Central memory CD8-positive, alpha-beta T cell (primary cell): ENCODE data around the gene RRP8.

Source experiments
- ATAC-seq: fragments of 150-1000 bp; cut with Tn5 transposase; replicated peaks from 2 replicates; pipeline ENCODE4 v1.10.0; 2022; ENCODE audit warnings: mild to moderate bottlenecking, moderate FRiP score, moderate number of reproducible peaks; ENCODE audit not compliant: poor library complexity, severe bottlenecking; ENCODE audit errors: extremely low read depth
- DNase-seq, 2 donors: peaks; one replicate each; pipeline ENCODE4 v3.0.0; 2021; ENCODE audit warnings: low spot score in 2 of 2
- H3K27ac Mint-ChIP-seq: one replicate; pipeline ENCODE4 v1.8.0; 2022; ENCODE audit warnings: low read depth, mild to moderate bottlenecking, moderate library complexity, mixed read lengths
- H3K27me3 Mint-ChIP-seq: one replicate; pipeline ENCODE4 v1.8.0; 2022; ENCODE audit warnings: mixed read lengths
- H3K36me3 Mint-ChIP-seq: one replicate; pipeline ENCODE4 v1.8.0; 2022; ENCODE audit warnings: mild to moderate bottlenecking, moderate library complexity, mixed read lengths; ENCODE audit not compliant: insufficient read depth
- H3K4me1 Mint-ChIP-seq: one replicate; pipeline ENCODE4 v1.8.0; 2022; ENCODE audit warnings: mixed read lengths
- H3K4me3 Mint-ChIP-seq: one replicate; pipeline ENCODE4 v1.8.0; 2022; ENCODE audit warnings: mild to moderate bottlenecking, moderate library complexity, mixed read lengths
- H3K9me3 Mint-ChIP-seq: one replicate; pipeline ENCODE4 v1.8.0; 2022; ENCODE audit warnings: mixed read lengths

The RRP8 gene

GRCh38 chr11:6640036-6640984 is 36.9 kb upstream of the RRP8 start:
- Mint-ChIP-seq H3K4me1 (peaks cover 6% of the 10 kb centered on the region), H3K9me3 (no peaks in the 10 kb centered on the region), H3K27me3 (no peaks in the 10 kb centered on the region), H3K27ac (no peak overlapping the region), H3K36me3 (no peaks in the 10 kb centered on the region), H3K4me3 (no peak overlapping the region)
- ATAC-seq: no peak
- no peak for DNase-seq

GRCh38 chr11:6638429-6638828 is 35.0 kb upstream of the RRP8 start:
- no peaks in the 10 kb centered on the region for H3K27me3 Mint-ChIP-seq
- H3K4me3 Mint-ChIP-seq: no peak overlapping the region
- ATAC-seq: no peak
- no peaks in the 10 kb centered on the region for H3K4me1 Mint-ChIP-seq
- no peak for DNase-seq
- no peaks in the 10 kb centered on the region for H3K9me3 Mint-ChIP-seq
- H3K27ac Mint-ChIP-seq: no peak overlapping the region
- H3K36me3 Mint-ChIP-seq: no peaks in the 10 kb centered on the region

DNA sequence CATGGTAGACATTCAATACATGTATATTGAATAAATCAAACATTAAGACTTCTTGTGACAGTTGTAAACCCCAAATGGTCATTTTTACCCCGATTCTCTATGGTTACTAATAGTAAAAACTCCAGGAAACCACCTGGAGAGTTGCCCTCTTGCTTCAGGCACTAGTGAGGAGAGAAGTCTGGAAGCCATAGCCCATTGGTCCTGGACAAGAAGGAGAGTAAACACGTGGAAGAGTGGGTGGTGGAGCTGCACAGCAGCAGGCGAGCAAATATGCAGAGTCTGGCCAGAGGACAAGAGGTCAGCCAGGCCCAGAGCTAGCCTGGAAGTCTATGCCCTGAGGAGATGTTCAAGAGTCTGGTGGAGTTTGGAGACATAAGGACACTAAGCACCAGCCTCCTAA is 34.5 kb upstream of the RRP8 start:
- Mint-ChIP-seq H3K27me3 (no peaks in the 10 kb centered on the region), H3K9me3 (no peaks in the 10 kb centered on the region), H3K27ac (no peak overlapping the region), H3K4me3 (no peak overlapping the region), H3K4me1 (no peaks in the 10 kb centered on the region), H3K36me3 (no peaks in the 10 kb centered on the region)
- ATAC-seq (no peak), DNase-seq (no peak)

GRCh38 chr11:6636480-6636879 is 33.1 kb upstream of the RRP8 start:
- H3K9me3 Mint-ChIP-seq: no peaks in the 10 kb centered on the region
- DNase-seq (no peak), ATAC-seq (no peak)
- no peaks in the 10 kb centered on the region for H3K36me3 Mint-ChIP-seq
- no peaks in the 10 kb centered on the region for H3K4me1 Mint-ChIP-seq
- H3K4me3 Mint-ChIP-seq: no peak overlapping the region
- H3K27ac Mint-ChIP-seq: no peak overlapping the region
- no peaks in the 10 kb centered on the region for H3K27me3 Mint-ChIP-seq

GRCh38 chr11:6635082-6635932 is 31.9 kb upstream of the RRP8 start:
- ATAC-seq: no peak

GRCh38 chr11:6634534-6634933 is 31.1 kb upstream of the RRP8 start:
- no peak overlapping the region for H3K27ac Mint-ChIP-seq

More at GRCh38 chr11:6635082-6635932, 31.9 kb upstream of the RRP8 start:
- DNase-seq: no peak
- no peak overlapping the region for H3K4me3 Mint-ChIP-seq
- no peak overlapping the region for H3K27ac Mint-ChIP-seq
- no peaks in the 10 kb centered on the region for H3K9me3 Mint-ChIP-seq
- no peaks in the 10 kb centered on the region for H3K36me3 Mint-ChIP-seq
- no peaks in the 10 kb centered on the region for H3K4me1 Mint-ChIP-seq
- no peaks in the 10 kb centered on the region for H3K27me3 Mint-ChIP-seq

DNA sequence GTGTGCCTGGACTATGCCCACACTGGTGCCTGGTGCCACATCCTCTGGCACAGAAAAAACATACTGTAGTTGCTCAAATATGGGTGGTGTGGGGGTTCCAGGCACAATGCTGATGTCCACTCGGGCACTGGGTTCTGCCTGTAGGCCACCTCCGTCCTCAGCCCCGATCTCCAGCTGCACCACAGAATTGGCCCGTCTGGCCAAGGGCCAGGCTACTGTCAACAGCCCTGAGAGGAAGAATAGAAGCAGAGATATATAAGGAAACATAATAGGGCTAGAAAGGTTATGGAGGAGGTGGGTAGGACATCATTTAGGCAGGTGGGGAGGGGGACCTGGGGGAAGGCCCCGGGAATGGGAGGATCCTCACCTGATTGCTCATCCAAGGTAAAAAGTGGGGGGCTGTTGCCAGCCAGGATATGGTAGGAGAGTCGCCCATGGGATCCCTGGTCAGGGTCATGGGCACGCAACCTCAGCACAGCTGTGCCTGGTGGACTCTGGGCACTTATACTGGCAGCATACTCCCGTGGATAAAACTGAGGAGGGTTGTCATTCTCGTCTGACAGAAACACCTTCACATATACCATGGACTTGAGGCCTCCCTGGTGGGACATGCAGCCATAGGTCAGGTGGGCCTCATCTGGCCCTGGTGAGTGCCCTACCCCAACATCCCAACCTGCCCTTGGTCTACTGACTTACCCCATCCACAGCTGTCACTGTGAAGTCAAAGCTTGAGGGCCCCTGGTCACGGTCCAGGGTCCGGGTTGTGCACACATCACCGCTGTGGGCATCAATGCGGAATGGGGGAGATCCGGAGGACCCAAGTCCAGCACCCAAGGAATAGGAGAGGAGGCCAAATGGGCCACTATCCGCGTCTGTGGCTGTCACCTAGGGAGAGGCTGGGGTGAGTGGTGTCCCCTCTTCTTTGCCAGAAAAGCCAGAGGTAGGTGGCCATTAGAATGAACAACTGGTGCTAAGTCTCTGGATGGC is 30.3 kb upstream of the RRP8 start:
- no peaks in the 10 kb centered on the region for H3K4me1 Mint-ChIP-seq
- H3K36me3 Mint-ChIP-seq: peaks cover 5% of the 10 kb centered on the region
- no peaks in the 10 kb centered on the region for H3K9me3 Mint-ChIP-seq
- no peak for DNase-seq
- no peak for ATAC-seq
- H3K27me3 Mint-ChIP-seq: no peaks in the 10 kb centered on the region
- no peak overlapping the region for H3K27ac Mint-ChIP-seq
- H3K4me3 Mint-ChIP-seq: no peak overlapping the region

More at GRCh38 chr11:6634534-6634933, 31.1 kb upstream of the RRP8 start:
- DNase-seq (no peak), ATAC-seq (no peak)
- no peak overlapping the region for H3K4me3 Mint-ChIP-seq
- H3K4me1 Mint-ChIP-seq: no peaks in the 10 kb centered on the region
- H3K27me3 Mint-ChIP-seq: no peaks in the 10 kb centered on the region
- no peaks in the 10 kb centered on the region for H3K9me3 Mint-ChIP-seq
- peaks cover 4% of the 10 kb centered on the region for H3K36me3 Mint-ChIP-seq

DNA sequence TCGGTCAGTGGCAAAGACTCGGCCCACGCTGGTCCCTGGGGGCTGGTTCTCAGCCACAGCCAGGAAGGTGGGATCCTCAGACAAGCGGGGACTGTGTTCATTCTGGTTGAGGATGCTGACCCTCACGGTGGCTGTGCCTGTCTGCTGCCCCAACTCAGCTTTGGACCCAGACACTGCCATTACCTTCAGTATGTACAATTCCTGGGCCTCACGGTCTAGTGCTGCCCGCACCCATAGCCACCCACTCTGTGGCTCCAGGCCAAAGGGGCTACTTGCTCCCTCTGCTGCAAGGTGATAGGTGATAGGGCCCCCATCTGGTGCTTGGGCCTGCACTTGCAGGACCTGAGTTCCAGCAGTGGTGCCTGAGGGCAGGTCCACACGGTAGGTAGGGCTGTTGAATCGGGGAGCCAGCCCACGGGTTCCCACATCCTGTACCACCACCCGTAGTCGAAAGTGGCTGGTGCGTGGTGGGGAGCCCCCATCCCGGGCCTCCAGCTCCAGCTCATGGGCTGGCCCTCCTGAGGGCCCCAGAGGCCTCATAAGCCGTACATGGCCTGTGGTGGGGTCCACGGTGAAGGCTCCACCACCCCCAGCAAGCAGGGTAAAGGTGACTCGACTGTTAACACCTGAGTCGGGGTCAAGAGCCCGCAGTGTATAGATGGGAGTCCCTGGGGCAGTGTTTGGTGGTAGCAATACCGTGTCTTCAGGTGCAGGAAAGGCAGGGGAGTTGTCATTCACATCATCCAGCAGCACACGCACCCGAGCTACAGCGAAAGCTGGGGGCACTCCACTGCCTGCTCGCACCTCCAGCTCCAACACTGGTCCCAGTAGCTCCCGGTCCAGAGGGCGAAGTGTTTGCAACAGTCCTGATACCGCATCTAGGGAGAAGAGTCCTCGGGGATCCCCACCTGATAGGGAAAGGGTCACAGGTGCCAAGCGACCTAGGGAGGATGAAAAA is 29.0 kb upstream of the RRP8 start:
- Mint-ChIP-seq H3K4me3 (no peak overlapping the region), H3K9me3 (no peaks in the 10 kb centered on the region)
- ATAC-seq: no peak

GRCh38 chr11:6631361-6631890 is 28.0 kb upstream of the RRP8 start:
- Mint-ChIP-seq H3K27ac (no peak overlapping the region), H3K27me3 (no peaks in the 10 kb centered on the region)
- no peak for DNase-seq

More for the DNA sequence above, 29.0 kb upstream of the RRP8 start:
- DNase-seq: no peak
- H3K27me3 Mint-ChIP-seq: no peaks in the 10 kb centered on the region
- no peak overlapping the region for H3K27ac Mint-ChIP-seq
- H3K36me3 Mint-ChIP-seq: peaks cover 5% of the 10 kb centered on the region
- H3K4me1 Mint-ChIP-seq: peaks cover 11% of the 10 kb centered on the region

GRCh38 chr11:6630632-6631291 is 27.3 kb upstream of the RRP8 start:
- peaks cover 12% of the 10 kb centered on the region for H3K4me1 Mint-ChIP-seq
- no peaks in the 10 kb centered on the region for H3K9me3 Mint-ChIP-seq
- H3K27ac Mint-ChIP-seq: no peak overlapping the region
- H3K4me3 Mint-ChIP-seq: no peak overlapping the region
- peaks cover 5% of the 10 kb centered on the region for H3K36me3 Mint-ChIP-seq
- no peak for DNase-seq
- no peak for ATAC-seq
- no peaks in the 10 kb centered on the region for H3K27me3 Mint-ChIP-seq

More at GRCh38 chr11:6631361-6631890, 28.0 kb upstream of the RRP8 start:
- no peak for ATAC-seq
- H3K4me3 Mint-ChIP-seq: no peak overlapping the region
- H3K4me1 Mint-ChIP-seq: peaks cover 12% of the 10 kb centered on the region
- no peaks in the 10 kb centered on the region for H3K9me3 Mint-ChIP-seq
- H3K36me3 Mint-ChIP-seq: peaks cover 5% of the 10 kb centered on the region
